ENCODE results near the gene CD82.

CD82 gene, protein sequence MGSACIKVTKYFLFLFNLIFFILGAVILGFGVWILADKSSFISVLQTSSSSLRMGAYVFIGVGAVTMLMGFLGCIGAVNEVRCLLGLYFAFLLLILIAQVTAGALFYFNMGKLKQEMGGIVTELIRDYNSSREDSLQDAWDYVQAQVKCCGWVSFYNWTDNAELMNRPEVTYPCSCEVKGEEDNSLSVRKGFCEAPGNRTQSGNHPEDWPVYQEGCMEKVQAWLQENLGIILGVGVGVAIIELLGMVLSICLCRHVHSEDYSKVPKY

GRCh38 chr11:44565211-44565952, at the start of gene CD82:
Gene CD82, plus strand, starts transcription at chr11:44565663. Its CDS starts 29,000 bp downstream, at chr11:44594663.
- peaks cover 16% of the 10 kb centered on the region; the same call in 1 of the 2 replicates for H3K4me1 ChIP-seq (ENCODE audit: insufficient read depth, low read length)
- peak within 1 kb of the TSS; percentile 52 for H3K9ac ChIP-seq (ENCODE audit: low read depth, low read length)
- no peaks in the 10 kb centered on the region for H3K9me3 ChIP-seq (ENCODE audit: control insufficient read depth, insufficient read depth, low read length)
- no peaks in the 10 kb centered on the region for H3K36me3 ChIP-seq (ENCODE audit: insufficient read depth, low read length)

GRCh38 chr11:44516688-44517507, 48.6 kb upstream of the CD82 start:
- Histone ChIP-seq H3K9ac (ENCODE audit: low read depth, low read length) (no peak overlapping the region), H3K36me3 (ENCODE audit: insufficient read depth, low read length) (no peaks in the 10 kb centered on the region), H3K9me3 (ENCODE audit: control insufficient read depth, insufficient read depth, low read length) (no peaks in the 10 kb centered on the region), H3K4me1 (ENCODE audit: insufficient read depth, low read length) (no peaks in the 10 kb centered on the region)

DNA sequence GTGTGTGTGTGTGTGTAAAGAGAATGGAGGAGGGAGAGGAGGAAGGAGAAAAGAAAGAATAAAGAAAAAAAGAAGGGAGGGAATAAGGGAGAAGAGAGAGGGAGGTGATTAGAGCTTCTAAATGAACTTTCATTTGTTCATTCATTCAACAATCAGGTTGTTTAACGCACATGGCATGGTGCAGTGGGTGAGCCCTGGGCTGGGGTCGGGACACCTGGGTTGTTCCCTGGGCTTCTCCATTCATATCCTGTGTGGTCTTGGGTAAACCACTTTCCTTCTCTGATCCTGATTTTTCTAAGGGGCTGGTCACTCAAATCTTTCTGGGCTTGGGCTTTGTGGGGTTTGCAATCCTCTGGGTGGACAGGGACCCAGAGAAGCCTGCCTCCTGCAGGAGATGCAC, 47.9 kb upstream of the CD82 start:
- Histone ChIP-seq H3K9me3 (ENCODE audit: control insufficient read depth, insufficient read depth, low read length) (no peaks in the 10 kb centered on the region), H3K9ac (ENCODE audit: low read depth, low read length) (no peak overlapping the region), H3K36me3 (ENCODE audit: insufficient read depth, low read length) (no peaks in the 10 kb centered on the region), H3K4me1 (ENCODE audit: insufficient read depth, low read length) (no peaks in the 10 kb centered on the region)

- Histone ChIP-seq H3K9me3 (ENCODE audit: control insufficient read depth, insufficient read depth, low read length) (no peaks in the 10 kb centered on the region), H3K9ac (ENCODE audit: low read depth, low read length) (no peak overlapping the region), H3K36me3 (ENCODE audit: insufficient read depth, low read length) (no peaks in the 10 kb centered on the region), H3K4me1 (ENCODE audit: insufficient read depth, low read length) (peaks cover 1% of the 10 kb centered on the region; the same call in 1 of the 2 replicates)
Measured at GRCh38 chr11:44518968-44519550, 46.4 kb upstream of the CD82 start.

- Histone ChIP-seq H3K9ac (ENCODE audit: low read depth, low read length) (no peak overlapping the region), H3K4me1 (ENCODE audit: insufficient read depth, low read length) (peaks cover 6% of the 10 kb centered on the region; the same call in 1 of the 2 replicates), H3K9me3 (ENCODE audit: control insufficient read depth, insufficient read depth, low read length) (no peaks in the 10 kb centered on the region), H3K36me3 (ENCODE audit: insufficient read depth, low read length) (no peaks in the 10 kb centered on the region)
Measured at GRCh38 chr11:44519989-44520737, 45.3 kb upstream of the CD82 start.

GRCh38 chr11:44521148-44521547, 44.3 kb upstream of the CD82 start:
- Histone ChIP-seq H3K9me3 (ENCODE audit: control insufficient read depth, insufficient read depth, low read length) (no peaks in the 10 kb centered on the region), H3K9ac (ENCODE audit: low read depth, low read length) (no peak overlapping the region), H3K4me1 (ENCODE audit: insufficient read depth, low read length) (peaks cover 8% of the 10 kb centered on the region; the same call in 1 of the 2 replicates), H3K36me3 (ENCODE audit: insufficient read depth, low read length) (no peaks in the 10 kb centered on the region)

- Histone ChIP-seq H3K9ac (ENCODE audit: low read depth, low read length) (no peak overlapping the region), H3K36me3 (ENCODE audit: insufficient read depth, low read length) (no peaks in the 10 kb centered on the region), H3K4me1 (ENCODE audit: insufficient read depth, low read length) (peaks cover 12% of the 10 kb centered on the region; the same call in 1 of the 2 replicates), H3K9me3 (ENCODE audit: control insufficient read depth, insufficient read depth, low read length) (no peaks in the 10 kb centered on the region)
Measured at GRCh38 chr11:44522294-44522693, 43.2 kb upstream of the CD82 start.

DNA sequence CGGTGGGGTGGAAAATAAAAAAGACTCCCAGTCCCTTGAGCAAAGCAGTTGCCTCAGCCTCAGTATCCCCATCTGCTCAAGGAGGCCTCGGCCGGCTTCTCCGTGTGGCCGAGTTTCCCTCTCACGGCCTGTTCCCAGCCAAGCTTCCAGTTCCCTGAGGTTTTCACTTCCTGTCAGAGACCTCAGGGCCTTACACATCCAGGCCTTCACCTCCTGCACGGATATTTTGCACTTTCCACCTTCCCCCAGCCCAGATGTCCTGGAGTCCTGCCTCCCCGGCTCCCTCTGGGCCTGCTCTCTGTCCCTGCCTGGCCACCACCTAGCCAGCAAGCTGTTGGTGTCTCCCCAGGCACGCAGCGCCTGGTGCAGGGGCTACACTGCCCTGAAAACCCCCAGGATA, 41.1 kb upstream of the CD82 start:
- H3K4me1 ChIP-seq (ENCODE audit: insufficient read depth, low read length), result peaks cover 19% of the 10 kb centered on the region; the same call in 1 of the 2 replicates
- H3K36me3 ChIP-seq (ENCODE audit: insufficient read depth, low read length), result no peaks in the 10 kb centered on the region
- H3K9me3 ChIP-seq (ENCODE audit: control insufficient read depth, insufficient read depth, low read length), result no peaks in the 10 kb centered on the region
- no peak overlapping the region for H3K9ac ChIP-seq (ENCODE audit: low read depth, low read length)

DNA sequence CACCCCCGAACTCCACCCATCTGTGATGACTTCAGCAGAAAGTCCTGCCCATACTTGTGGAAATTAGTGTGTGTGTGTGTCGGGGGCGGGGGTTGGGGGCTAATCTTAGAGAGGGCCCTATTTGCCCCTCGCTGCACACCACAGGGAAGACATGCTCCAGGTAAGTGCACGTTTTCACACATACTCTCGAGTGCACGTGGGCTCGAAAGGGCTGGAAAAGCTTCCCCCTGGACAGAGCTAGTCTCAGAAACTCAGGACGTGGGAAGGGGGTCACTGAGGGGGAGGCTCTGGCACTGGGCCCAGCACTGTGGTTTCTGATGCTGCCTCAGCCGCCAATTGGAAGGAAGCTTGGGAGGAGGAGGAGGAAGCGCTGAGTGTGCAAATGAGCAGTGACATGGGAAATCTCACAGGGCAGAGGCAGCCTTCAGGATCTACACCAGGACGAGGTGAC, 40.7 kb upstream of the CD82 start:
- Histone ChIP-seq H3K9ac (ENCODE audit: low read depth, low read length) (no peak overlapping the region), H3K36me3 (ENCODE audit: insufficient read depth, low read length) (no peaks in the 10 kb centered on the region), H3K4me1 (ENCODE audit: insufficient read depth, low read length) (peaks cover 19% of the 10 kb centered on the region; the same call in 1 of the 2 replicates), H3K9me3 (ENCODE audit: control insufficient read depth, insufficient read depth, low read length) (no peaks in the 10 kb centered on the region)

- Histone ChIP-seq H3K9ac (ENCODE audit: low read depth, low read length) (no peak overlapping the region), H3K9me3 (ENCODE audit: control insufficient read depth, insufficient read depth, low read length) (no peaks in the 10 kb centered on the region), H3K36me3 (ENCODE audit: insufficient read depth, low read length) (no peaks in the 10 kb centered on the region), H3K4me1 (ENCODE audit: insufficient read depth, low read length) (peaks cover 19% of the 10 kb centered on the region; the same call in 1 of the 2 replicates)
Measured at GRCh38 chr11:44525473-44526252, 39.8 kb upstream of the CD82 start.

GRCh38 chr11:44526438-44526837, 39.0 kb upstream of the CD82 start:
- H3K36me3 ChIP-seq (ENCODE audit: insufficient read depth, low read length), result no peaks in the 10 kb centered on the region
- peaks cover 19% of the 10 kb centered on the region; the same call in 1 of the 2 replicates for H3K4me1 ChIP-seq (ENCODE audit: insufficient read depth, low read length)
- no peak overlapping the region for H3K9ac ChIP-seq (ENCODE audit: low read depth, low read length)
- no peaks in the 10 kb centered on the region for H3K9me3 ChIP-seq (ENCODE audit: control insufficient read depth, insufficient read depth, low read length)

GRCh38 chr11:44527476-44527875, 38.0 kb upstream of the CD82 start:
- no peak overlapping the region for H3K9ac ChIP-seq (ENCODE audit: low read depth, low read length)
- H3K36me3 ChIP-seq (ENCODE audit: insufficient read depth, low read length), result no peaks in the 10 kb centered on the region
- no peaks in the 10 kb centered on the region for H3K9me3 ChIP-seq (ENCODE audit: control insufficient read depth, insufficient read depth, low read length)
- peaks cover 19% of the 10 kb centered on the region; the same call in 1 of the 2 replicates for H3K4me1 ChIP-seq (ENCODE audit: insufficient read depth, low read length)

DNA sequence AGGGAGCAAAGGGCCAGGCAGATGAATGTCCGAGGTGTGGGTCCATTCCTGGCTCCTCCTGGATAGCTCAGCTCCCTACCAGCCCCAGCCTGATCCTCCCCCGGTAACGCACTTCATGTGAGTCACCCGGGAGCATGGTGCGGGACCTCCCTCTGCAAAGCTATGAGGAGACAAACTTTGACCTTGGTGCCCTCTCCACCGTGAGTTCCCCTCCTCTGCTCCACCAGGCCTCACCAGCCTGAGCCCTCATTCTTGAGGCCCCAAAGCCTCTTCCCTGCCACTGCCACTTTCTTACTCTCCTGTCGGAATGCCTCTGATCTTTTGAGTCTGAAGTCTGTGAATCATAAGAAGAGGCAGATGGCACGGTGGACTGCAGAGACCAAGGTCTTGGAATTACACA, 37.4 kb upstream of the CD82 start:
- Histone ChIP-seq H3K9ac (ENCODE audit: low read depth, low read length) (no peak overlapping the region), H3K9me3 (ENCODE audit: control insufficient read depth, insufficient read depth, low read length) (no peaks in the 10 kb centered on the region), H3K36me3 (ENCODE audit: insufficient read depth, low read length) (no peaks in the 10 kb centered on the region), H3K4me1 (ENCODE audit: insufficient read depth, low read length) (peaks cover 19% of the 10 kb centered on the region; the same call in 1 of the 2 replicates)
